Osteoblast (primary cell): ENCODE results near the gene CCDC86. TPM values are rescaled to one million over a fixed set of nuclear protein-coding genes. Genes with fewer than 3 reads are reported as not detected.

Experiments
- DNase-seq: peaks from one replicate; pipeline ENCODE4 v3.0.0; 2011; ENCODE audit warnings: low spot score, mixed read lengths; ENCODE audit not compliant: insufficient read length; ENCODE audit errors: missing footprints
- H2AFZ ChIP-seq: 2 replicates; pipeline ENCODE4 v1.6.0; 2011; ENCODE audit warnings: mild to moderate bottlenecking, low read length
- H3K27ac ChIP-seq: 2 replicates; pipeline ENCODE4 v1.5.1; 2011; ENCODE audit warnings: mild to moderate bottlenecking, low read depth, low read length, moderate library complexity
- H3K27me3 ChIP-seq: 2 replicates; pipeline ENCODE4 v1.6.0; 2012; ENCODE audit warnings: mild to moderate bottlenecking, control low read depth, inconsistent platforms, low read length, moderate library complexity; ENCODE audit not compliant: insufficient read depth
- H3K36me3 ChIP-seq: 2 replicates; pipeline ENCODE4 v1.5.1; 2011; ENCODE audit warnings: mild to moderate bottlenecking, low read length, control low read depth, moderate library complexity; ENCODE audit not compliant: insufficient read depth
- H3K4me1 ChIP-seq: 2 replicates; pipeline ENCODE4 v1.5.1; 2011; ENCODE audit warnings: mild to moderate bottlenecking, low read length, control low read depth, moderate library complexity; ENCODE audit not compliant: insufficient read depth
- H3K4me2 ChIP-seq: 2 replicates; pipeline ENCODE4 v1.6.0; 2011; ENCODE audit warnings: mild to moderate bottlenecking, low read length; ENCODE audit not compliant: insufficient read depth
- H3K4me3 ChIP-seq: fragments of 200-600 bp; sonication (generic); 3 replicates; pipeline ENCODE4 v1.5.1; 2012; ENCODE audit warnings: mild to moderate bottlenecking, low read length, inconsistent platforms; ENCODE audit not compliant: insufficient read depth
- H3K79me2 ChIP-seq: 2 replicates; pipeline ENCODE4 v1.6.0; 2012; ENCODE audit warnings: mild to moderate bottlenecking, low read length, control low read depth, inconsistent platforms; ENCODE audit not compliant: insufficient read depth
- H3K9me3 ChIP-seq: 2 replicates; pipeline ENCODE4 v1.5.1; 2011; ENCODE audit warnings: low read depth, low read length, control low read depth
- H4K20me1 ChIP-seq: 2 replicates; pipeline ENCODE4 v1.6.0; 2012; ENCODE audit warnings: mild to moderate bottlenecking, low read length, control low read depth; ENCODE audit not compliant: insufficient read depth
- total RNA-seq: library from RNA; depleted of rRNA; stranded (reverse); fragments of >200 nt; gene quantifications from 2 replicates; pipeline ENCODE4 v1.2.3, GENCODE V29; 2012
- TF ChIP-seq, protein P1 (sequence below): IDR thresholded peaks from 2 replicates; pipeline ENCODE4 v1.5.1; 2011; ENCODE audit warnings: mild to moderate bottlenecking, low read depth, low read length, moderate library complexity; ENCODE audit errors: extremely low read depth

The CCDC86 gene
- total RNA-seq, 1 donor: 6.2 TPM

DNA sequence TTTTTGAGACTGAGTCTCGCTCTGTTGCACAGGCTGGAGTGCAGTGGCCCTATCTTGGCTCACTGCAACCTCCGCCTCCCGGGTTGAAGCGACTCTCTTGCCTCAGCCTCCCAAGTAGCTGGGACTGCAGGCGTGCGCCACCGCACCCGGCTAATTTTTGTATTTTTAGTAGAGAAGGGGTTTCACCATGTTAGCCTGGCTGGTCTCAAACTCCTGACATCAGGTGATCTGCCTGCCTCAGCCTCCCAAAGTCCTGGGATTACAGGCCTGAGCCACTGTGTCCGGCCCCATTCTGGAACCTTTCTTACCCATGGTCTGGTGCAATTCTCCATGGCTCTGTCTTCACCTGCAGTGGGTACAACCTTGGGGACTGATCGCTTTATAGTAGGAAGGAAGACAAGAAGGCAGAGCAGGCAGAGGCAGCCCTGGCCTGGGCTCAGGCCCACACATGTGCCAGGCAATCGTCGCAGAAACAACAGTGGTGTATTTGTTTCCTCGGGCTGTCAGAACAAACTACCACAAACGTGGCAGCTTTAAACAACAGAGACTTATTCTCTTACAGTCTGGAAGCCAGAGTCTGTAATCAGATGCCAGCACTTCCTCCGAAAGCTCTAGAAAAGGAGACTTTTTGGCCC, 17.8 kb downstream of the CCDC86 start:
- Histone ChIP-seq H4K20me1 (no peaks in the 10 kb centered on the region), H3K79me2 (no peaks in the 10 kb centered on the region), H3K27ac (no peak overlapping the region), H3K27me3 (peaks cover 3% of the 10 kb centered on the region), H3K36me3 (no peaks in the 10 kb centered on the region), H3K4me2 (no peak overlapping the region), H3K9me3 (no peaks in the 10 kb centered on the region), H2AFZ (no peak overlapping the region), H3K4me1 (no peaks in the 10 kb centered on the region), H3K4me3 (no peak overlapping the region)
- DNase-seq: peak; percentile 9
- TF ChIP-seq, protein P1, sequence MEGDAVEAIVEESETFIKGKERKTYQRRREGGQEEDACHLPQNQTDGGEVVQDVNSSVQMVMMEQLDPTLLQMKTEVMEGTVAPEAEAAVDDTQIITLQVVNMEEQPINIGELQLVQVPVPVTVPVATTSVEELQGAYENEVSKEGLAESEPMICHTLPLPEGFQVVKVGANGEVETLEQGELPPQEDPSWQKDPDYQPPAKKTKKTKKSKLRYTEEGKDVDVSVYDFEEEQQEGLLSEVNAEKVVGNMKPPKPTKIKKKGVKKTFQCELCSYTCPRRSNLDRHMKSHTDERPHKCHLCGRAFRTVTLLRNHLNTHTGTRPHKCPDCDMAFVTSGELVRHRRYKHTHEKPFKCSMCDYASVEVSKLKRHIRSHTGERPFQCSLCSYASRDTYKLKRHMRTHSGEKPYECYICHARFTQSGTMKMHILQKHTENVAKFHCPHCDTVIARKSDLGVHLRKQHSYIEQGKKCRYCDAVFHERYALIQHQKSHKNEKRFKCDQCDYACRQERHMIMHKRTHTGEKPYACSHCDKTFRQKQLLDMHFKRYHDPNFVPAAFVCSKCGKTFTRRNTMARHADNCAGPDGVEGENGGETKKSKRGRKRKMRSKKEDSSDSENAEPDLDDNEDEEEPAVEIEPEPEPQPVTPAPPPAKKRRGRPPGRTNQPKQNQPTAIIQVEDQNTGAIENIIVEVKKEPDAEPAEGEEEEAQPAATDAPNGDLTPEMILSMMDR: no peak

DNA sequence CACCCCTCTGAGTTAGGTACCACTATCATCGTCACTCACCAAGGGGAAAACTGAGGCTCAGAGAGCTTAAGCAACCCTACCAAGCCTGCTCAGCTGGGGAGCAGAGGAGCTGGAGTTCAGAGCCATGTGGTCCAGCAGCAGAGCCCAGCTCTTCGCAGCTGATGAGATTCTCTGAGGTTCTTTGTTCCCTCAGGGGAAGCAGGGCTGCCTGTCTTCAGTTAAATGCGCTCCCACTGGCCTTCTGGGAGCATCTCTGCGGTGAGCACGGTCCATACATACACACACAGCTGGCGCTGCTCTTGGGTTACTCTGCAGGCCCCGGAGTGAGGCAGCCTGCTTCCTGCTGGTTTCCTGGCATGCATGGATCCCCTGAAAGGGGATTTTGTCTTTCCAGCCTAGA, 19.0 kb downstream of the CCDC86 start:
- H3K9me3 ChIP-seq: no peaks in the 10 kb centered on the region
- no peak overlapping the region for H3K4me3 ChIP-seq
- no peaks in the 10 kb centered on the region for H3K4me1 ChIP-seq
- H3K4me2 ChIP-seq: no peak overlapping the region
- H3K27me3 ChIP-seq: peaks cover 3% of the 10 kb centered on the region
- H3K27ac ChIP-seq: no peak overlapping the region
- H4K20me1 ChIP-seq: no peaks in the 10 kb centered on the region
- H3K36me3 ChIP-seq: no peaks in the 10 kb centered on the region
- peak; percentile 82 for DNase-seq
- H3K79me2 ChIP-seq: no peaks in the 10 kb centered on the region
- TF ChIP-seq, protein P1: no peak
- peak overlapping the region; percentile 44 for H2AFZ ChIP-seq

- H4K20me1 ChIP-seq: no peaks in the 10 kb centered on the region
- H2AFZ ChIP-seq: no peak overlapping the region
- no peaks in the 10 kb centered on the region for H3K36me3 ChIP-seq
- H3K79me2 ChIP-seq: no peaks in the 10 kb centered on the region
- peaks cover 3% of the 10 kb centered on the region for H3K27me3 ChIP-seq
- no peak overlapping the region for H3K4me2 ChIP-seq
- H3K4me1 ChIP-seq: no peaks in the 10 kb centered on the region
- no peak overlapping the region for H3K4me3 ChIP-seq
- TF ChIP-seq, protein P1: no peak
- DNase-seq: peak; percentile 49
- no peaks in the 10 kb centered on the region for H3K9me3 ChIP-seq
- H3K27ac ChIP-seq: no peak overlapping the region
Observed at GRCh38 chr11:60862171-60862570, 20.3 kb downstream of the CCDC86 start.

DNA sequence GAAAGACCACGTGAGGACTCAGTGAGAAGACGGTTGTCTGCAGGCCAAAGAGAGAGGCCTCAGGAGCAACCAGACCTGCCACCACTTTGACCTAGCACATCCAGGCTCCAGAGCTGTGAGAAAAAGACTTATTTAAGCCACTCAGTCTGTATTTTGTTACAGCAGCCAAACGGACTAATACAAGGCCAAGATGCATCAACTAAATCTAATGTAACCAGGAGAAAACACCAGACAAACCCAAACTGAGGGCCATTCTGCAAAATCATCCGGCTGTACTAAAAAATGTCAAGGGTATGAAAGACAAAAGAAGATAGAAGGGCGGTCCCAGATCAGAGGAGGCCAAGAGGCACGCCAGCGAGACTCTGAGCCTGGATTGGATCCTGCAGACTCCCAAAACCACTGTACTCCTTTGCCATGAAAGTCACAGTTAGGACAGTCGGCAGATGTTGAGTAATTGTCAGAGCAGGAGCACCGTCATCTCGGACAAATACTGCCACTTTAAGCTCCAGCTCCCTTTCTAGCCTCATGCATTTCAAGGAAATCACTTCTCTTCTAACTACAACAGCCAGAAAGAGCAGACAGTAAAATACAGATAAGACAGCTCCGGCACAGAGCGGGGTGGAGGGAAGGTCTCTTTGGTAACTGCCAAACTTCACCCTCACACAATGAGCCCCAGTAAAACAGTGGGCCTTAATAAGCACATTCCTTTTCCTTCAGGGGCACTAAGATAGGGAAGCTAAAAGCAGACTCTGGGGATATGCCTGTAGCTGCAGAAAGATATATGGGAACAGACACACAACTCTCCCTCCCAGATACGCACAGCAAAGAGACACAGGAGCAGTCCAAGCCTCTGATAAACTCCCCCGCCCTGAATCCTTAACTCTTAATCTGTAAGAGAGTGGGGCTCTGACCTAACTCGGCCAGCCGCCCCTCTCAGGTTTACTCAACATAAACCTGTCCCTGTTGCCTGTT, 21.9 kb downstream of the CCDC86 start:
- DNase-seq: peak; percentile 37
- no peaks in the 10 kb centered on the region for H3K9me3 ChIP-seq
- no peaks in the 10 kb centered on the region for H4K20me1 ChIP-seq
- no peak overlapping the region for H3K4me2 ChIP-seq
- no peak overlapping the region for H2AFZ ChIP-seq
- TF ChIP-seq, protein P1: no peak
- no peak overlapping the region for H3K4me3 ChIP-seq
- H3K27me3 ChIP-seq: peaks cover 3% of the 10 kb centered on the region
- no peaks in the 10 kb centered on the region for H3K36me3 ChIP-seq
- H3K4me1 ChIP-seq: no peaks in the 10 kb centered on the region
- H3K27ac ChIP-seq: no peak overlapping the region
- no peaks in the 10 kb centered on the region for H3K79me2 ChIP-seq
